ENCODE data around the gene COX15. TPM values are rescaled to one million over a fixed set of nuclear protein-coding genes. Genes with fewer than 3 reads are reported as not detected.

The COX15 gene
- total RNA-seq, 1 experiment from 2014 or later = 34.2 TPM

DNA sequence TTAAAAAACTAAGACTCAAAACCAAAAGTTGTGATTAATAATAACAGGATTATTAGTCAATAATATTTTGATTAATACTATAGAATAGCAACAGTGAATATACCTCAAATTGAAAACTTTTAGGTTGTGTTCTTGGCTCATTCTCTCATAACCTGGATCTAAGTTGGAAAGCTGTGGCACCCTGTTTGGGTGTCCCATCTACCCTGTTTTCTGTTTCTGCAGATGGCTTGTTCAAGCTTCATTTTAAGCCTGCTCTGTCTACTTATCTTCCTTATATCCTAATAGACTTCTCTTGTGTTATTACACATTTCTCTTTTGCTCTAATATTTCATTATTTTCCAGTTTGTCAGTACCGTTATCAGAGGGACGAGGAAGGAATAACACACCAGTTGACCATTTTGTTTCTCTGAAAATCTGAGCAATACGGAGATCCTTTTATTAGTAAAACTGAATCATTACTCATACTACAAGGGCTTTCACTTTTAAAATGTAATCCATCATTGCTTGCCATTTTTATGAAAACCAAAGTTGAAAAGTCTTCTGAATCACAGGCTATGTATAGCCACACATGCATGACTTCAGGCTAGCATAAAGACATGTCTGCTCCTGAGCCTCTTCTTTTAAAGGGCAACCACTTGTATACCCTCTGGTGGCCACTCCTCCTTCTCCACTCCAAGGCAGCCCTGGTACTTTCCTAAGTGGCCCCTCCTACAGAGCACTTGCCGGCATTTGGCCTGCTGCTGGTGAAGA lies 22.3 kb downstream of the COX15 start:
- no peak overlapping the region for H3K27ac ChIP-seq (ENCODE audit: insufficient read length, low read depth, low read length)
- H4K91ac ChIP-seq (ENCODE audit: insufficient read length, low read depth, low read length) = no peak overlapping the region
- H2BK20ac ChIP-seq (ENCODE audit: low read depth, low read length, poor library complexity, severe bottlenecking) = no peak overlapping the region
- Mint-ChIP-seq H3K4me3 (no peak overlapping the region), H3K36me3 (ENCODE audit: insufficient read depth in 1 of 3, low read depth in 3 of 3) (peaks cover 11 to 36% (median 23%) of the 10 kb centered on the region in 3 experiments; a peak in 6 of 7 replicates), H3K4me1 (no peaks in the 10 kb centered on the region), H3K27me3 (ENCODE audit: low read depth) (no peaks in the 10 kb centered on the region), H3K27ac (no peak overlapping the region; a peak in 1 of 7 replicates), H3K9me3 (no peaks in the 10 kb centered on the region)
- no peak overlapping the region for H3K4ac ChIP-seq (ENCODE audit: low read depth, low read length)
- H4K8ac ChIP-seq (replicated peaks; ENCODE audit: insufficient read length, low read depth, low read length) = no peak overlapping the region
- H3K79me2 ChIP-seq (ENCODE audit: insufficient read depth, low read length) = no peaks in the 10 kb centered on the region
- H3K56ac ChIP-seq (ENCODE audit: insufficient read length, low read depth, low read length) = no peak overlapping the region
- H2BK15ac ChIP-seq (ENCODE audit: low read depth, low read length) = no peak overlapping the region
- H3K27me3 ChIP-seq (ENCODE audit: insufficient read depth, low read length) = no peaks in the 10 kb centered on the region
- H3K4me2 ChIP-seq (ENCODE audit: insufficient read depth, insufficient read length, low read length) = no peak overlapping the region
- H4K5ac ChIP-seq (ENCODE audit: insufficient read length, low read depth, low read length) = no peak overlapping the region
- H3T11ph ChIP-seq (ENCODE audit: low read length) = no peak overlapping the region
- peak; percentile 40 for DNase-seq
- no peak overlapping the region for H3K9ac ChIP-seq (ENCODE audit: extremely low read depth, insufficient read length, low read length)
- no peaks in the 10 kb centered on the region for H3K79me1 ChIP-seq (ENCODE audit: insufficient read depth, low read depth, low read length, poor library complexity, severe bottlenecking)
- H2BK5ac ChIP-seq (ENCODE audit: insufficient read length, low read length) = no peak overlapping the region
- no peak overlapping the region for H3K18ac ChIP-seq (ENCODE audit: insufficient read length, low read depth, low read length)
- H3K14ac ChIP-seq (ENCODE audit: insufficient read depth, low read length) = no peak overlapping the region
- no peak overlapping the region for H2AK5ac ChIP-seq (ENCODE audit: insufficient read length, low read length)
- H3K4me1 ChIP-seq (ENCODE audit: insufficient read depth, low read length) = no peaks in the 10 kb centered on the region
- no peak overlapping the region for H2AFZ ChIP-seq (ENCODE audit: low read length)
- no CpG with 5 or more reads among the region's 4 CpGs for WGBS (ENCODE audit: extremely low coverage, insufficient read length, low lambda C conversion rate)
- TF ChIP-seq, protein P1, sequence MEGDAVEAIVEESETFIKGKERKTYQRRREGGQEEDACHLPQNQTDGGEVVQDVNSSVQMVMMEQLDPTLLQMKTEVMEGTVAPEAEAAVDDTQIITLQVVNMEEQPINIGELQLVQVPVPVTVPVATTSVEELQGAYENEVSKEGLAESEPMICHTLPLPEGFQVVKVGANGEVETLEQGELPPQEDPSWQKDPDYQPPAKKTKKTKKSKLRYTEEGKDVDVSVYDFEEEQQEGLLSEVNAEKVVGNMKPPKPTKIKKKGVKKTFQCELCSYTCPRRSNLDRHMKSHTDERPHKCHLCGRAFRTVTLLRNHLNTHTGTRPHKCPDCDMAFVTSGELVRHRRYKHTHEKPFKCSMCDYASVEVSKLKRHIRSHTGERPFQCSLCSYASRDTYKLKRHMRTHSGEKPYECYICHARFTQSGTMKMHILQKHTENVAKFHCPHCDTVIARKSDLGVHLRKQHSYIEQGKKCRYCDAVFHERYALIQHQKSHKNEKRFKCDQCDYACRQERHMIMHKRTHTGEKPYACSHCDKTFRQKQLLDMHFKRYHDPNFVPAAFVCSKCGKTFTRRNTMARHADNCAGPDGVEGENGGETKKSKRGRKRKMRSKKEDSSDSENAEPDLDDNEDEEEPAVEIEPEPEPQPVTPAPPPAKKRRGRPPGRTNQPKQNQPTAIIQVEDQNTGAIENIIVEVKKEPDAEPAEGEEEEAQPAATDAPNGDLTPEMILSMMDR (conservative IDR thresholded peaks at IDR 0.05) = no peak
- H2BK120ac ChIP-seq (ENCODE audit: low read depth, low read length, poor library complexity, severe bottlenecking) = no peak overlapping the region
- H4K20me1 ChIP-seq (ENCODE audit: control insufficient read depth, insufficient read depth, insufficient read length) = no peaks in the 10 kb centered on the region
- no peaks in the 10 kb centered on the region for H3K9me3 ChIP-seq (ENCODE audit: control insufficient read depth, low read depth, low read length)
- no peaks in the 10 kb centered on the region for H3K23me2 ChIP-seq (ENCODE audit: insufficient read length, low read depth, low read length, poor library complexity, severe bottlenecking)
- H3K23ac ChIP-seq (ENCODE audit: insufficient read length, low read depth, low read length) = no peak overlapping the region
- H2BK12ac ChIP-seq (ENCODE audit: insufficient read length, low read depth, low read length) = no peak overlapping the region
